ENCODE measurements around the gene CRYGA.
"Not testable (repeated sequence)": the region's sequence is repeated elsewhere in the genome, so short reads cannot be mapped to it uniquely, and the experiment has no call there.

Gene CRYGA

GRCh38 chr2:208142925-208143799, 20.2 kb downstream of the CRYGA start:
- Histone ChIP-seq H3K27me3 (ENCODE audit: insufficient read depth, poor library complexity, severe bottlenecking) (no peaks in the 10 kb centered on the region), H3K4me3 (replicated peaks; ENCODE audit: insufficient read depth, low read length) (no peak overlapping the region), H3K27ac (replicated peaks) (no peak overlapping the region)
- TF ChIP-seq POLR2AphosphoS5 (IDR thresholded peaks at IDR 0.05; ENCODE audit: low read depth) (no peak), GABPA (IDR thresholded peaks at IDR 0.05; ENCODE audit: low read depth) (no peak), SPI1 (IDR thresholded peaks at IDR 0.05; ENCODE audit: borderline replicate concordance, low read depth) (no peak)
- TF ChIP-seq, protein P1, sequence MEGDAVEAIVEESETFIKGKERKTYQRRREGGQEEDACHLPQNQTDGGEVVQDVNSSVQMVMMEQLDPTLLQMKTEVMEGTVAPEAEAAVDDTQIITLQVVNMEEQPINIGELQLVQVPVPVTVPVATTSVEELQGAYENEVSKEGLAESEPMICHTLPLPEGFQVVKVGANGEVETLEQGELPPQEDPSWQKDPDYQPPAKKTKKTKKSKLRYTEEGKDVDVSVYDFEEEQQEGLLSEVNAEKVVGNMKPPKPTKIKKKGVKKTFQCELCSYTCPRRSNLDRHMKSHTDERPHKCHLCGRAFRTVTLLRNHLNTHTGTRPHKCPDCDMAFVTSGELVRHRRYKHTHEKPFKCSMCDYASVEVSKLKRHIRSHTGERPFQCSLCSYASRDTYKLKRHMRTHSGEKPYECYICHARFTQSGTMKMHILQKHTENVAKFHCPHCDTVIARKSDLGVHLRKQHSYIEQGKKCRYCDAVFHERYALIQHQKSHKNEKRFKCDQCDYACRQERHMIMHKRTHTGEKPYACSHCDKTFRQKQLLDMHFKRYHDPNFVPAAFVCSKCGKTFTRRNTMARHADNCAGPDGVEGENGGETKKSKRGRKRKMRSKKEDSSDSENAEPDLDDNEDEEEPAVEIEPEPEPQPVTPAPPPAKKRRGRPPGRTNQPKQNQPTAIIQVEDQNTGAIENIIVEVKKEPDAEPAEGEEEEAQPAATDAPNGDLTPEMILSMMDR (IDR thresholded peaks at IDR 0.05; ENCODE audit: insufficient read depth, low read length), result no peak
- TF ChIP-seq, protein P2, sequence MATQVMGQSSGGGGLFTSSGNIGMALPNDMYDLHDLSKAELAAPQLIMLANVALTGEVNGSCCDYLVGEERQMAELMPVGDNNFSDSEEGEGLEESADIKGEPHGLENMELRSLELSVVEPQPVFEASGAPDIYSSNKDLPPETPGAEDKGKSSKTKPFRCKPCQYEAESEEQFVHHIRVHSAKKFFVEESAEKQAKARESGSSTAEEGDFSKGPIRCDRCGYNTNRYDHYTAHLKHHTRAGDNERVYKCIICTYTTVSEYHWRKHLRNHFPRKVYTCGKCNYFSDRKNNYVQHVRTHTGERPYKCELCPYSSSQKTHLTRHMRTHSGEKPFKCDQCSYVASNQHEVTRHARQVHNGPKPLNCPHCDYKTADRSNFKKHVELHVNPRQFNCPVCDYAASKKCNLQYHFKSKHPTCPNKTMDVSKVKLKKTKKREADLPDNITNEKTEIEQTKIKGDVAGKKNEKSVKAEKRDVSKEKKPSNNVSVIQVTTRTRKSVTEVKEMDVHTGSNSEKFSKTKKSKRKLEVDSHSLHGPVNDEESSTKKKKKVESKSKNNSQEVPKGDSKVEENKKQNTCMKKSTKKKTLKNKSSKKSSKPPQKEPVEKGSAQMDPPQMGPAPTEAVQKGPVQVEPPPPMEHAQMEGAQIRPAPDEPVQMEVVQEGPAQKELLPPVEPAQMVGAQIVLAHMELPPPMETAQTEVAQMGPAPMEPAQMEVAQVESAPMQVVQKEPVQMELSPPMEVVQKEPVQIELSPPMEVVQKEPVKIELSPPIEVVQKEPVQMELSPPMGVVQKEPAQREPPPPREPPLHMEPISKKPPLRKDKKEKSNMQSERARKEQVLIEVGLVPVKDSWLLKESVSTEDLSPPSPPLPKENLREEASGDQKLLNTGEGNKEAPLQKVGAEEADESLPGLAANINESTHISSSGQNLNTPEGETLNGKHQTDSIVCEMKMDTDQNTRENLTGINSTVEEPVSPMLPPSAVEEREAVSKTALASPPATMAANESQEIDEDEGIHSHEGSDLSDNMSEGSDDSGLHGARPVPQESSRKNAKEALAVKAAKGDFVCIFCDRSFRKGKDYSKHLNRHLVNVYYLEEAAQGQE (IDR thresholded peaks at IDR 0.05; ENCODE audit: insufficient replicate concordance, low read depth), result no peak
- no peak for DNase-seq (ENCODE audit: low read depth in 1 of 2, low spot score in 1 of 2)

DNA sequence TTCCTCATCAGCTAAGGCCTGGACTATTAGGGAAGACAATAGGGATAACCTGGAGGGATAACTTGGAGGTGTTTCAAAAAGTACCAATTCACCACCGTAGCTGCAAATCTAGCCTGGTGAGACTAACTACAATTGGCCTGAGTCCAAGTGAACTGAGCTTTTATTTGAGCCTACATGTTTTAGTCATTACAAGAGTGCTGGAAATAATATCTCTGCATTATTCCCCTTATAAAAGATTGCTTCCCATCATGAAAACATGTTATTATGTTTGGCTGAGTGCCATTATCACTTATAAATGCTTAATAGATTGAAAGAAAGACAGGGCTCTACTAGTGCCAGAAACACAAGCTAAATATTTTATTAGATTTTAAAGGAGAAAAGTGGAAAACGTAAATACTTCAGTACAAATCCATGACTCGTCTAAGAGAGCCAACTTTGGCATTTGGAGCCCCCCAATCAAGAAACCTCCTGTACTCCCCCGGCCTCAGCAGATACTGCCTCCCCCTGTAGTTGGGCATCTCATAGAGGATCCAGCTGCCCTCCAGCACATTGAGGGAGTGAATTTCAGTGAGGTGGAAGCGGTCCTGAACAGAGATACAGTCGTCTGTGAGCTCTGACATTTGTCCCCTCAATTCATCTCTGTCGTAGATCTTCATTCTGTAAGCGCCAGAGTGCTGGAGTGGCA, 21.0 kb downstream of the CRYGA start:
- Histone ChIP-seq H3K27ac (replicated peaks) (no peak overlapping the region), H3K4me3 (replicated peaks; ENCODE audit: insufficient read depth, low read length) (no peak overlapping the region), H3K27me3 (ENCODE audit: insufficient read depth, poor library complexity, severe bottlenecking) (no peaks in the 10 kb centered on the region)
- no peak for DNase-seq (ENCODE audit: low read depth in 1 of 2, low spot score in 1 of 2)
- TF ChIP-seq POLR2AphosphoS5 (IDR thresholded peaks at IDR 0.05; ENCODE audit: low read depth), result no peak
- TF ChIP-seq SPI1 (IDR thresholded peaks at IDR 0.05; ENCODE audit: borderline replicate concordance, low read depth), result no peak
- TF ChIP-seq, protein P1 (IDR thresholded peaks at IDR 0.05; ENCODE audit: insufficient read depth, low read length), result no peak
- TF ChIP-seq GABPA (IDR thresholded peaks at IDR 0.05; ENCODE audit: low read depth), result no peak
- TF ChIP-seq, protein P2 (IDR thresholded peaks at IDR 0.05; ENCODE audit: insufficient replicate concordance, low read depth), result no peak

DNA sequence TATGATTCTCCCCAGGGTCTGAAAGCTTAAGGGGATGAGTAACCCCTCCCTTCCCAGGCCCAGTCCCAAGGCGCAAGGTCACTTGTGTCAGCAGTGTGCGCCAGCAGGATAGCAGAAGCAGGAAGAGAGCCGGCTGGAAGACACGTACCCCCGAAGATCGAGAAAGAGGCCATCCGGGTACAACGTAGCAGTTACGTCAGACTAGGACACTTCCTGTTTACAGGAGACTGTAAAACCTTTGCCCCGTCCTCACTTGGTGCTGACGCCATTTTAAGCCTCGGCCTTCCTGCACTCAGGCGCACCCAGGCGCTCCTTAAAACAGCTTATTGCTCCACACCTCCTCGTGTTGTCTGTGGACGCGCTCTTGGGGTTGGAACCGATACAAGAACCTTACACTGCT, 23.9 kb downstream of the CRYGA start:
- H3K27me3 ChIP-seq (ENCODE audit: insufficient read depth, poor library complexity, severe bottlenecking), result no peaks in the 10 kb centered on the region

DNA sequence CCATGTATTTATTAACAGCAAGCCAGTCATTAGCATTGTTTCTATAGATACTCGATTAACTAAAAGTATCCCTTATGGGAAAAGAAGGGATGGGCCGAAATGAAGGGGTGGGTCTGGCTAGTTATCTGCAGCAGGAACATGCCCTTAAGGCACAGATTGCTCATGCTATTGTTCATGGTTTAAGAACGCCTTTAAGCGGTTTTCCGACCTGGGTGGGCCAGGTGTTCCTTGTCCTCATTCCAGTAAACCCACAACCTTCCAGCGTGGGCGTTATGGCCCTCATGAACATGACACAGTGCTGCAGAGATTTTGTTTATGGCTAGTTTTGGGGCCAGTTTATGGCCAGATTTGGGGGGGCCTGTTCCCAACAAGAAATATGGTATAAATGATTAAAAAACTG, 25.1 kb downstream of the CRYGA start:
- not testable (repeated sequence) for H3K27me3 ChIP-seq (ENCODE audit: insufficient read depth, poor library complexity, severe bottlenecking); H3K27ac ChIP-seq (replicated peaks); H3K4me3 ChIP-seq (replicated peaks; ENCODE audit: insufficient read depth, low read length); DNase-seq (ENCODE audit: low read depth in 1 of 2, low spot score in 1 of 2)

More for the DNA sequence above, 23.9 kb downstream of the CRYGA start:
- TF ChIP-seq SPI1 (IDR thresholded peaks at IDR 0.05; ENCODE audit: borderline replicate concordance, low read depth) (no peak), POLR2AphosphoS5 (IDR thresholded peaks at IDR 0.05; ENCODE audit: low read depth) (no peak), GABPA (IDR thresholded peaks at IDR 0.05; ENCODE audit: low read depth) (no peak)
- TF ChIP-seq, protein P2 (IDR thresholded peaks at IDR 0.05; ENCODE audit: insufficient replicate concordance, low read depth), result no peak
- TF ChIP-seq, protein P1 (IDR thresholded peaks at IDR 0.05; ENCODE audit: insufficient read depth, low read length), result no peak
- DNase-seq (ENCODE audit: low read depth in 1 of 2, low spot score in 1 of 2), result no peak
- Histone ChIP-seq H3K4me3 (replicated peaks; ENCODE audit: insufficient read depth, low read length) (no peak overlapping the region), H3K27ac (replicated peaks) (no peak overlapping the region)
